GDM1 (cell line): ENCODE measurements around the gene PGC.

Source experiments
- DNase-seq: peaks from one replicate; lab custom pipeline; 2025; lab: John Stamatoyannopoulos, UW

Gene PGC

GRCh38 chr6:41714556-41715273 lies 32.5 kb downstream of the PGC start:
- DNase-seq = no peak

GRCh38 chr6:41713650-41714291 lies 33.4 kb downstream of the PGC start:
- DNase-seq = no peak

GRCh38 chr6:41713159-41713649 lies 34.0 kb downstream of the PGC start:
- DNase-seq = no peak

GRCh38 chr6:41712651-41713103 lies 34.5 kb downstream of the PGC start:
- DNase-seq = no peak

GRCh38 chr6:41711323-41712038 lies 35.7 kb downstream of the PGC start:
- no peak for DNase-seq

- no peak for DNase-seq
These were observed 37.8 kb downstream of the PGC start for GRCh38 chr6:41709375-41709774.

- DNase-seq = no peak
These were observed 38.3 kb downstream of the PGC start for GRCh38 chr6:41708856-41709255.

- peak; percentile 64 for DNase-seq
These were observed 39.5 kb downstream of the PGC start for GRCh38 chr6:41707565-41708200.

GRCh38 chr6:41706876-41707564 lies 40.2 kb downstream of the PGC start:
- DNase-seq = no peak

GRCh38 chr6:41705996-41706835 lies 41.0 kb downstream of the PGC start:
- peak; percentile 74 for DNase-seq

GRCh38 chr6:41705311-41705995 lies 41.7 kb downstream of the PGC start:
- DNase-seq = no peak

- DNase-seq = no peak
These were observed 42.4 kb downstream of the PGC start for GRCh38 chr6:41704656-41705310.

- no peak for DNase-seq
These were observed 43.2 kb downstream of the PGC start for GRCh38 chr6:41704028-41704427.

GRCh38 chr6:41702771-41703494 lies 44.3 kb downstream of the PGC start:
- DNase-seq = no peak

- DNase-seq = no peak
These were observed 45.0 kb downstream of the PGC start for GRCh38 chr6:41702089-41702745.

GRCh38 chr6:41700463-41701347 lies 46.5 kb downstream of the PGC start:
- no peak for DNase-seq

GRCh38 chr6:41699063-41699462 lies 48.1 kb downstream of the PGC start:
- DNase-seq = no peak
